ENCODE data around the gene ARSB. TPM values are rescaled to one million over a fixed set of nuclear protein-coding genes. Genes with fewer than 3 reads are reported as not detected.
A peak's percentile ranks its signal among the peaks of the same experiment; 100 is the strongest.

The ARSB gene
- total RNA-seq, 1 donor, result 26.3 TPM

DNA sequence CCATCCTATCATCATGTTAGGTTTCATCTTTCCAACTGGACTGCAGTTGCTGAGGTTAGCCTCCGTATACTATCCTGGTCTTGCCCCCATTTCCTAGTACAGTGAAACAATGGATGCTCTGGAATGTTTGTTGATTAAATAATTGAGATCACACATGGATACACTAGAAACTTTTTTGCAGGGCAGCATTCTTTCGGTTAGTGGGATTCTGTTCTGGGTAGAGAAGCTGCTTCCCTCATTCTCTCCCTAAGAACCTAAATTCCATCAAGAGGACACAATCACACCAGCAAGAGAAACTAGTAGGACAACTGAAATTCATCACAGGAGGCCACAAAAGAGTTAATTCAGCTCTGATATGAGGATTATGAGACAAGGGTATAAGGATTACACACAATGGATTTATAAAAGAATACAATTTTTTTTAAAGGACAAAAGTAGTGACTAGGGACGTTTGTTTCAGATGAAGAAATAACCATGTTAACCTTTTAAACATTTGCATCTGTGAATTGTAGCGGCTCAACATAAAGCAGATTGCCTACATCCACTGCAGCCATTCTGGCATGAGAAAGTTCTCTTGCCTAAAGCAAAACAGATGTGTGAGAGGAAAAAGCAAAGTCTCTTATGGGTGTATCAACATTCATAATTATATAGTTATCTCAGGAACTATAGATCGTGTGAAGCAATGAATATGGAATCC, 173.8 kb downstream of the ARSB start:
- DNase-seq (ENCODE audit: low read depth), result peak; percentile 60
- no peak overlapping the region for H3K4me3 ChIP-seq (ENCODE audit: low read depth, low read length)
- TF ChIP-seq, protein P1, sequence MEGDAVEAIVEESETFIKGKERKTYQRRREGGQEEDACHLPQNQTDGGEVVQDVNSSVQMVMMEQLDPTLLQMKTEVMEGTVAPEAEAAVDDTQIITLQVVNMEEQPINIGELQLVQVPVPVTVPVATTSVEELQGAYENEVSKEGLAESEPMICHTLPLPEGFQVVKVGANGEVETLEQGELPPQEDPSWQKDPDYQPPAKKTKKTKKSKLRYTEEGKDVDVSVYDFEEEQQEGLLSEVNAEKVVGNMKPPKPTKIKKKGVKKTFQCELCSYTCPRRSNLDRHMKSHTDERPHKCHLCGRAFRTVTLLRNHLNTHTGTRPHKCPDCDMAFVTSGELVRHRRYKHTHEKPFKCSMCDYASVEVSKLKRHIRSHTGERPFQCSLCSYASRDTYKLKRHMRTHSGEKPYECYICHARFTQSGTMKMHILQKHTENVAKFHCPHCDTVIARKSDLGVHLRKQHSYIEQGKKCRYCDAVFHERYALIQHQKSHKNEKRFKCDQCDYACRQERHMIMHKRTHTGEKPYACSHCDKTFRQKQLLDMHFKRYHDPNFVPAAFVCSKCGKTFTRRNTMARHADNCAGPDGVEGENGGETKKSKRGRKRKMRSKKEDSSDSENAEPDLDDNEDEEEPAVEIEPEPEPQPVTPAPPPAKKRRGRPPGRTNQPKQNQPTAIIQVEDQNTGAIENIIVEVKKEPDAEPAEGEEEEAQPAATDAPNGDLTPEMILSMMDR (IDR thresholded peaks at IDR 0.05; ENCODE audit: insufficient read depth, low read depth, low read length), result no peak

DNA sequence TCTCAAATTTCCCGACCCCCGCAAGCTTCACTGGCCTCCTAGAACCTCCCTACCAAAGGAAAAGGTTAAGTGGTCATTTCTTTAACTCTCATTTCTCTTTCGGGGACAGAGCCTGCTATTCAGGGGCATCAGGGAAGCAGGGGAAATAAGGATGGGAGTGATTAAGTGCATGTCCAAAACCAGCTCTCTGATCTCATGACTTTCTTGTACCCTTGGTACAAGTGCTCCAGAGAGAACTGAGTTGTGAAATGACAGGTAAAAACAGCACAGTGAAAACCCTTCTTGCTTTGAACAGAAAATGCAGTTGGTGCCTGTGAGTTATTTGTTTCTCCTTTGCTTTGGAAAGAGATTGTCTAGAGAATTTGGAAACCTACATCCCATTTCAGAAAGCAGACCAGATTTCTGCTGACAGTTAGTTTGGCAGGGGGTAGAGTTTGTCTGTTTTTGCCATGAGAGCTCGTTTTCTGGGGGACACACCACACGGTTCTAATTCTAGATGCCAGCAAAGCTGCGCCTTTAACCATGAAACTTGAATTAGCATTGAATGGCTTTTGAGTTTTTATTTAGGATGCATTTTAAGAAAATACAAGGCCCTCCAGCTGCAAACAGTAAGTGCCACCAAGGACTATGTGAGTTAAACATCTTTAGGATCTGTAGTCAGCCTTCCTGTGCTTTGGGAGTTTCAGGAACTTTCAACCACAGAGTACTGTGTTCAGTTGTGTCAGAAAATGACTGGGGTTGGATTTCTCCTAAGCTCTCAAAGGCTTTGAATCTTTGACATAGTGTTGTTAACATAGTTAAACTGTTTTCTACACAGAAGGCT, 174.8 kb downstream of the ARSB start:
- no peak overlapping the region for H3K4me3 ChIP-seq (ENCODE audit: low read depth, low read length)
- TF ChIP-seq, protein P1 (IDR thresholded peaks at IDR 0.05; ENCODE audit: insufficient read depth, low read depth, low read length), result no peak
- no peak for DNase-seq (ENCODE audit: low read depth)

GRCh38 chr5:78809444-78809843, 175.7 kb downstream of the ARSB start:
- H3K4me3 ChIP-seq (ENCODE audit: low read depth, low read length), result no peak overlapping the region
- no peak for DNase-seq (ENCODE audit: low read depth)
- TF ChIP-seq, protein P1 (IDR thresholded peaks at IDR 0.05; ENCODE audit: insufficient read depth, low read depth, low read length), result no peak

GRCh38 chr5:78808818-78809217, 176.3 kb downstream of the ARSB start:
- DNase-seq (ENCODE audit: low read depth), result no peak
- H3K4me3 ChIP-seq (ENCODE audit: low read depth, low read length), result no peak overlapping the region
- TF ChIP-seq, protein P1 (IDR thresholded peaks at IDR 0.05; ENCODE audit: insufficient read depth, low read depth, low read length), result no peak

- no peak overlapping the region for H3K4me3 ChIP-seq (ENCODE audit: low read depth, low read length)
- DNase-seq (ENCODE audit: low read depth), result no peak
- TF ChIP-seq, protein P1 (IDR thresholded peaks at IDR 0.05; ENCODE audit: insufficient read depth, low read depth, low read length), result no peak
Observed at GRCh38 chr5:78808380-78808779, 176.7 kb downstream of the ARSB start.

GRCh38 chr5:78806544-78806943, 178.6 kb downstream of the ARSB start:
- TF ChIP-seq, protein P1 (IDR thresholded peaks at IDR 0.05; ENCODE audit: insufficient read depth, low read depth, low read length), result no peak
- H3K4me3 ChIP-seq (ENCODE audit: low read depth, low read length), result no peak overlapping the region
- peak; percentile 59 for DNase-seq (ENCODE audit: low read depth)

All from fibroblast of villous mesenchyme (primary cell).